GM21360 (cell line): ENCODE data around the gene ROR2.
"Not testable (repeated sequence)": the region's sequence is repeated elsewhere in the genome, so short reads cannot be mapped to it uniquely, and the experiment has no call there.

Experiments
- ATAC-seq: cut with Tn5 transposase; IDR thresholded peaks from one replicate; pipeline ENCODE4 v1.9.1; 2021; ENCODE audit warnings: mild to moderate bottlenecking, moderate library complexity; ENCODE audit not compliant: unreplicated experiment

ROR2 gene

GRCh38 chr9:91803970-91804752, 145.9 kb downstream of the ROR2 start:
- no peak for ATAC-seq

- ATAC-seq = no peak
Observed at GRCh38 chr9:91803151-91803940, 146.7 kb downstream of the ROR2 start.

- ATAC-seq = no peak
Observed at GRCh38 chr9:91802391-91802790, 147.6 kb downstream of the ROR2 start.

GRCh38 chr9:91800473-91801030, 149.5 kb downstream of the ROR2 start:
- no peak for ATAC-seq

- no peak for ATAC-seq
Observed at GRCh38 chr9:91799113-91799744, 150.8 kb downstream of the ROR2 start.

- ATAC-seq = not testable (repeated sequence)
Observed at GRCh38 chr9:91798273-91799112, 151.5 kb downstream of the ROR2 start.

- ATAC-seq = not testable (repeated sequence)
Observed at GRCh38 chr9:91797517-91797916, 152.5 kb downstream of the ROR2 start.

GRCh38 chr9:91796516-91796915, 153.5 kb downstream of the ROR2 start:
- ATAC-seq = not testable (repeated sequence)

- no peak for ATAC-seq
Observed at GRCh38 chr9:91795598-91796241, 154.3 kb downstream of the ROR2 start.

GRCh38 chr9:91793371-91793770, 156.7 kb downstream of the ROR2 start:
- ATAC-seq = not testable (repeated sequence)

GRCh38 chr9:91790917-91791316, 159.1 kb downstream of the ROR2 start:
- no peak for ATAC-seq

- no peak for ATAC-seq
Observed at GRCh38 chr9:91789941-91790340, 160.1 kb downstream of the ROR2 start.

GRCh38 chr9:91787931-91788330, 162.1 kb downstream of the ROR2 start:
- ATAC-seq = no peak

- ATAC-seq = no peak
Observed at GRCh38 chr9:91786132-91786896, 163.7 kb downstream of the ROR2 start.

- no peak for ATAC-seq
Observed at GRCh38 chr9:91785447-91785842, 164.6 kb downstream of the ROR2 start.

GRCh38 chr9:91784673-91785446, 165.2 kb downstream of the ROR2 start:
- ATAC-seq = no peak

- ATAC-seq = no peak
Observed at GRCh38 chr9:91783876-91784672, 166.0 kb downstream of the ROR2 start.

- ATAC-seq = no peak
Observed at GRCh38 chr9:91783411-91783810, 166.6 kb downstream of the ROR2 start.
